HFF-Myc (cell line): ENCODE results near the gene TOM1.

ENCODE experiments used
- DNase-seq: peaks from one replicate; pipeline ENCODE4 v3.0.0-alpha.2; 2011; ENCODE audit warnings: low read depth; ENCODE audit errors: extremely low read depth
- H3K4me3 ChIP-seq: replicated peaks from 2 replicates; pipeline ENCODE4 v1.5.1; 2011; ENCODE audit warnings: low read depth, mild to moderate bottlenecking, control low read depth, low read length
- TF ChIP-seq, protein P1 (sequence below): IDR thresholded peaks from 2 replicates; pipeline ENCODE4 v1.5.1; 2012; ENCODE audit warnings: mild to moderate bottlenecking, low read depth, low read length, control low read depth; ENCODE audit errors: missing control alignments

TOM1 gene

DNA sequence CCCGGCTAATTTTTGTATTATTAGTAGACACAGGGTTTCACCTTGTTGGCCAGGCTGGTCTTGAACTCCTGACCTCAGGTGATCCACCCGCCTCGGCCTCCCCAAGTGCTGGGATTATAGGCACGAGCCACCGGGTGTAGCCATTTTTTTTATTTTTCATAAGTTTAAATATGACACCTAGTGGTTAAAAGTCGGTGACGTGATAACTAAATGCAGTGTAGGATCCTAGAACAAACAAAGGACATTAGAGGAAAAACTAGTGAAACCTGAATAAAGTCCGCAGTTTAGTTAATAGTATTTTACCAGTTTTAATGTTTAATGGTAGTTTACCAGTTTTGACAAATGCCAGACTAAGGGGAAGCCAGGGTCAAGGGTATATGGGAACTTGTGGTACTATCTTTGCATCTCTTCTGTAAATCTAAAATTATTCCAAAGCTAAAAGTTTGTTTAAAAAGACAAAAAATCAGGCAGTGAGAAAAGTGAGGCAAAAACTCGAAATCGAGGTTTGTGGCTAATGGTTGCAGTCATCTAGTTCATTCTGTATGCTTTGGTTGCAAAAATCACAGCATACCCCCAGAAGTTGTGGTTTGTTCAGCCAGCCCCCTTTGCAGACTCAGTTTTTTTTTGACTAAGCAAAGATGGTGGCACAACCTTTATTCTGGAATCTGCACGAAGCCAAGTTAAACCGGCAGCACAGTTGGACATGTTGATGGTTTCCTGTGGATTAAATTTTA, 29.6 kb downstream of the TOM1 start:
- no peak for DNase-seq
- H3K4me3 ChIP-seq, result no peak overlapping the region
- TF ChIP-seq, protein P1, sequence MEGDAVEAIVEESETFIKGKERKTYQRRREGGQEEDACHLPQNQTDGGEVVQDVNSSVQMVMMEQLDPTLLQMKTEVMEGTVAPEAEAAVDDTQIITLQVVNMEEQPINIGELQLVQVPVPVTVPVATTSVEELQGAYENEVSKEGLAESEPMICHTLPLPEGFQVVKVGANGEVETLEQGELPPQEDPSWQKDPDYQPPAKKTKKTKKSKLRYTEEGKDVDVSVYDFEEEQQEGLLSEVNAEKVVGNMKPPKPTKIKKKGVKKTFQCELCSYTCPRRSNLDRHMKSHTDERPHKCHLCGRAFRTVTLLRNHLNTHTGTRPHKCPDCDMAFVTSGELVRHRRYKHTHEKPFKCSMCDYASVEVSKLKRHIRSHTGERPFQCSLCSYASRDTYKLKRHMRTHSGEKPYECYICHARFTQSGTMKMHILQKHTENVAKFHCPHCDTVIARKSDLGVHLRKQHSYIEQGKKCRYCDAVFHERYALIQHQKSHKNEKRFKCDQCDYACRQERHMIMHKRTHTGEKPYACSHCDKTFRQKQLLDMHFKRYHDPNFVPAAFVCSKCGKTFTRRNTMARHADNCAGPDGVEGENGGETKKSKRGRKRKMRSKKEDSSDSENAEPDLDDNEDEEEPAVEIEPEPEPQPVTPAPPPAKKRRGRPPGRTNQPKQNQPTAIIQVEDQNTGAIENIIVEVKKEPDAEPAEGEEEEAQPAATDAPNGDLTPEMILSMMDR, result no peak

DNA sequence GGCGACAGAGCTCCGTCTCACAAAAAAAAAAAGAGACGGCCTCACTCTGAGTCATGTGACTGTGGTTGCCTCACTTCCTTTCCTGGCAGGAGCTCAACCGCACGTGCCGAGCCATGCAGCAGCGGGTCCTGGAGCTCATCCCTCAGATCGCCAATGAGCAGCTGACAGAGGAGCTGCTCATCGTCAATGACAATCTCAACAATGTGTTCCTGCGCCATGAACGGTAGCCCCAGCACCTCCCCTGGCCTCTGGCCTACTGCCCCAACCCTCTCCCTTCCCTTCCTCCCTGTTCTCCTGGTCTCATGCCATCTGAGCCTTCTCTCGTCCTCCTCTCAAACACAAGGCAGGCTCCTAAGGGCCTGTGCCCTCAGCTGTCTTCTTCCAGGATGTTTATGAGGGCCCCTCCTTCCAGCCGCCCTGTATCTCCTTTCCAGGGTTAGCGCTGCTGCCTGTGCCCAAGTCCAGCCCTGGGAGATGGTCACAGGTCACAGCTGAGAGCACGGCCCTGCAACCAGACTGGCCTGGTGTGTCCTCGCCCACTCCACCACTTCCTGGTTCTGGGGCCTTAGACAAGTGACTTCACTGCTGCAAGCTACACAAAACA, 30.7 kb downstream of the TOM1 start:
- TF ChIP-seq, protein P1, result no peak
- peak; percentile 67 for DNase-seq
- no peak overlapping the region for H3K4me3 ChIP-seq

DNA sequence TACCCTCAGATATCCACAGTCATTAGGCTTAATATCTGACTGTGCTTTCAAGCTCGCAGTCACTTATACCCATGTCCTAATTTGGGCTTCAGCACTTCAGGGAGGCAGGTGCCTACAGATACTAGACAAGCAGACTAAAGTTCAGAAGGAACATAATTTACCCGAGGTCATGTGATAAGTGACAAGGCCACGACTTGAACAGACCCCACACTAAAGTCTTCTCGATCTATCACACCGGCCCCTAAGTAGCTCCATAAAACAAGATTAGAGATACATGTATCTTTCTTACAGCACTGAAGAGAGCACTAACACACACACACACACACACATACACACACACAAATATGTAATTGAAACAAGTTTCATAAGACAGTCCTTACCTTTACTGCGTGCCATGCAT, 32.6 kb downstream of the TOM1 start:
- DNase-seq, result no peak
- TF ChIP-seq, protein P1, result no peak
- H3K4me3 ChIP-seq, result no peak overlapping the region

DNA sequence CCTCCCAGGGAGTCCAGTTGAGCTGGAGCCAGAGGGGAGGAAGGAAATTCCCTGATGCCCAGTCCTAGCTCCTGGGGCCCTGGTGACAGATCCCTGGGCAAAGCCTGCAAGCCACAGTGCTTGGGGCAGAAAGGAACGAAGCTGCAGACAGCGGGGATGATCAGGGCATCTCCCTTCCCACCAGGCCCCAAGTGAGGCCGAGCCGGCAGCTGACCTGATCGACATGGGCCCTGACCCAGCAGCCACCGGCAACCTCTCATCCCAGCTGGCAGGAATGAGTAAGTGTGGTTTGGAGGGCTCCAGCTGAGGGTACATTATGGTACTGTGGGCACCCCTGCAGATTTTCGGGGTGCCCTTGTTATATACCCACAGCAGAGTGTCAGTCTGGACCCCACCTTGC, 33.5 kb downstream of the TOM1 start:
- H3K4me3 ChIP-seq, result no peak overlapping the region
- TF ChIP-seq, protein P1, result no peak
- DNase-seq, result no peak

DNA sequence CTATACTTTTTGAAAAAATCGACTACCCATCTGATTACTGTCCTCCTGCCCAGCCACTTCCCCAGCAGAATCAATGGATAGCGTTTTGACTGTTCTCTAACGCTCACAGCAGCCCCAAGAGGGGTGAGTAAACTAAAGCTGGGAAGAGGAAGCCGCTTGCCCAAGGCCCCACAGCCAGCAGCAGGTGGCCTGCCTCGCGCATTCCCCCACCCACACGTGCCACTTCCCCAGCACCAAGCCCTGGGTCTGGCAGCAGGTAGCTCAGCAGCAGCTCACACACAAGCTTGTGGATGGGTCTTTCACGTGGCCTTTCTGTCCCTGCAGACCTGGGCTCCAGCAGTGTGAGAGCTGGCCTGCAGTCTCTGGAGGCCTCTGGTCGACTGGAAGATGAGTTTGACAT, 34.3 kb downstream of the TOM1 start:
- TF ChIP-seq, protein P1, result no peak
- no peak overlapping the region for H3K4me3 ChIP-seq
- no peak for DNase-seq

DNA sequence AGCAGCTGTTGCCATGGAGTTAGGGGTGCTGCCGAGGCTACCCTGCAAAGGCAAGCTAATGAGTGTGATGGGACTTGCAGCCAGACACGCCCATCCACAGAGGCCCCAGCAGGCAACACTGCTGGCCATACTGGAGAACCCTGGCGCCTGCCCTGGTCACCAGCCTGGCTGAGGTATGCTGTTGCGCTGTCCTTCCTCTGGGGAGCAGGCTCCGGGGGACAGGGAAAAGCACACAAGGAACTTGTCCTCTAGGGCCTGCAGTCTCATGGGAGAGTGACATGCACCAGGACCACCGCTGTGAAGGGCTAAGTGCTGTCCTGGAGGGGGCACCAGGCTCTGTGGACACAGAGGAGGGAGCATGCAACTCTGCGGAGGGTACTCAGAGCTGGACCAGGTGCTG, 35.8 kb downstream of the TOM1 start:
- TF ChIP-seq, protein P1, result no peak
- no peak overlapping the region for H3K4me3 ChIP-seq
- DNase-seq, result no peak
